GM18519 (cell line): ENCODE results near the gene TOMM20.
A peak's percentile ranks its signal among the peaks of the same experiment; 100 is the strongest.
"Not testable (repeated sequence)": the region's sequence is repeated elsewhere in the genome, so short reads cannot be mapped to it uniquely, and the experiment has no call there.

Experiments used
- ATAC-seq: cut with Tn5 transposase; IDR thresholded peaks from one replicate; pipeline ENCODE4 v1.9.1; 2021; ENCODE audit warnings: mild to moderate bottlenecking, moderate library complexity; ENCODE audit not compliant: unreplicated experiment, low FRiP score

Gene TOMM20

DNA sequence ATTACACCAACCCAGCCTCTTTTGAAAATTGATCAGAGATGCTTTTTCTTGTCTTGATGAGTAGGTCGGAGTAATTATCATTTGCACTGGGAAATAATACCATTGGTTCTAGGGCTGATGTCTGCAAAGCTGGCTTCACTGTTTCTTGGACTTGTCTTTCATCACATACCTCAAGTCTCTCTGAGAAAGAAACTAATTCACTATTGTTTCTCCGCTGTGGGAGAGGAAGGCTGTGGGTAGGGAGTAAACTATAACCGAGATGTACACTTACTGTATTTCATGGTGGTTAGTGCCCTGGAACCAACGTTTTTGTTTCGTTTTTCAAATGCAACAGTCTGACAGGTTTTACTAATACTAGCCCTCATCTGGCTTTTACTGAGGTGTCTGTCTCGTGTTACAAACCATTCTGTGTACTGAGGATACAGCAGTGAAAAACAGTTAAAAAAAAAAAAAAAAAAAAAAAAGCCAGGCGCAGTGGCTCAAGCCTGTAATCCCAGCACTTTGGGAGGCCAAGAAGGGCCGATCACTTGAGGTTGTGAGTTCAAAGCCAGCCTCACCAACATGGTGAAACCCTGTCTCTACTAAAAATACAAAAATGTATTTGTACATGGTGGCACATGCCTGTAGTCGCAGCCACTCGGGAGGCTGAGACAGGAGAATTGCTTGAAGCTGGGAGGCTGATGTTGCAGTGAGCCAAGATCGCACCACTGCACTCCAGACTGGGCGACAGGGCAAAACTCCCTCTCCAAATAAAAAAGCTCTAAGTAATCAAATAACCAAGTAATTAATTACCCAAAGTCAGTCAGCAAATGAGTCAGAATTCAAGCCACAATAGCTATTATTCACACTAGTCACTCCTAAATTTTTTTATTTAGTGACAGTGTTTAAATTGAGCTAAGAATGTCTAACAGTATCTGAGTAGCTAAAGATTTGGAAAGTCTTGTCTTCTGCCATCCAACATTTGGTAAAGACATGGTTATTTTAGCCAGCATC is 23.3 kb downstream of the TOMM20 start:
- peak; percentile 73 for ATAC-seq

DNA sequence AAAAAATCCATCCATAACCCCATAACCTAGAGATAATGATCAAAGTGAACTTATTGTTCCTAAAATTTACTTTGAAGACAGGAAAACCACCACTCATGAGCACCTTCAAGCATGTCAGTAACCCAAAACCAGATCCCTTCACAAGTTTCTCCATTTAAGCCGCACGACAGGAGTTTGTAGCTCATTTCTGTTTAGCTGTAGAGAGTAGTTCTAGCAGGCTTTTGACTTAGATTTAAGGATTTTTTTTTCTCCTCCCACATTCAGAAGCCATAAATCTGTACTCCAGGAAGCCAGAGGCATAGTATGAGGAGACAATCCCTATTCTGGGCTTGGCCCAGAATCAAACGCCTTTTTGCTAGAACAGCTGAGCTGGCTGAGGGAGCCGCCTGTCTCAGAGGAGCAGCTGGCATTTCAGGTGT is 25.6 kb downstream of the TOMM20 start:
- no peak for ATAC-seq

DNA sequence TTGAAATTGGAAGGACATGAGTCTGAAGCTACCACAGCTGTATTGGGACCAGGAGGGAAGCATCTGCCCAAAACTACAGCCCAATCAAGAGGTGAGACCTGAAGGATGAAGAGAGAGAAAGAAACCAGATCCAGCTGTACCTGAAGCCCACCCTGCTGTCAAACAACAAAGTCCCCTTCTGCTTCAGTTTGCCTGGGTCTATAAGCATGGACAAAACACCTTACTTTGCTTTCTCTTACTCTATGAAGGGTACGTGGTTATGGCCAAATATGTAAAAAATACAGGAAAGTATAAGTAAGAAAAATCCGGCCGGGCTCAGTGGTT is 26.4 kb downstream of the TOMM20 start:
- no peak for ATAC-seq

DNA sequence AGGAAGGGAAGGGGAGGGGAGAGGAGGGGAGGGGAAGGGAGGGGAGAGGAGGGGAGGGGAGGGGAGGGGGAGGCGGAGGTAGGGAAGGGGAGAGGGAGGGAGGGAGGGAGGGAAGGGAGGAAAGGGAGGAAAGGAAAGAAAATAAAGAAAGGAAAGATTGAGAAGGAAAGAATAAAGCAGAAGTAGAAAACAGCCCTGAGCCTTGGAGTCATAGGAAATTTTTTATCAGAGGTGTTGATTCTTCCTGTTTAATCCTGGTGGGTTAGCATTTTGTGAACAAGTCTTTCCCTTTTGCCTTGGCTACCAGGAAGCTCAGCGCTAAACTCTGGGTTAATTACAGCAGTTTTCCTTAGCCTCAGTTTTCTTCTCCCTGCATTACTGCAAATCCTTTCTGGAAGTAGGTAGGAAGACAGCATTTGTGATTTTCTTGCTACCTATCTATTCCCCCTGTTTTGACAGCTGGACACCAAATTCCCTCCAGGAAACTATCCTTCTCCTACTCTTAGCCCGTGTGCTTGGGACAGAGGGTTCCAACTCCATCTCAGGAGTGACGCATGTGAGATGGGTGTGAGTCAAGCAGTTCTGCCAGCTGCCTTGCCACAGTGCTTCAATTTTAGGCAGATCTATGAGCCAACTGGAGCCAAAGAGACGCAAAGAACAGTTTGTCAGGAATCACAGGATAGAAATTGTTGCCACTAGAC is 26.9 kb downstream of the TOMM20 start:
- no peak for ATAC-seq

DNA sequence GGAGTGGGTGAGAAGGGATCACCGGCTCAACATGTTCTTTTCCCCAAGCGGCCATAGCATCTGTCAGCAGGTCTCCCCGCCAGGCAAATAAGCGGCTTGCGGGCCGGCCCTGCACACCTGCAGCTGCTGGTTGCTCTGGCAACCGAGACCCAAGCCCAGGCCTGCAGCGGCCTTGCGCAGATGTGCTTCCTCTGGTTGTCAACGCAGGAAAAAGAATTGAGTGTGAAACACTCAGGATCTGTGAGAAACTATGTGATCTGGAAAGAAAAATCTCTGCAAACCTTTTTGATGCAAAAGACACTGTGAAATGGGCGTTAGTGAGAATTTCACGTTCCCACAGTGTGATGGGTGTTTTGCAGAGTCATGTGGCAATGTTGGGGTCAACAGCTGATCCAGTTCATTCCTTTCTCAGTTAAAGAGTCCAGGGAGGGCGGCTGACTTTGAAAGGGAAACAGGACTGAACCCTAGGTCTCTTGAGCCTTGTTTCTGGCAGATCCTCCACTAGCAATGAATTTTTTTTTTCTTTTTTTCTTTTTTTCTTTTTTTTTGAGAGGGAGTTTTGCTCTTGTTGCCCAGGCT is 28.4 kb downstream of the TOMM20 start:
- no peak for ATAC-seq

DNA sequence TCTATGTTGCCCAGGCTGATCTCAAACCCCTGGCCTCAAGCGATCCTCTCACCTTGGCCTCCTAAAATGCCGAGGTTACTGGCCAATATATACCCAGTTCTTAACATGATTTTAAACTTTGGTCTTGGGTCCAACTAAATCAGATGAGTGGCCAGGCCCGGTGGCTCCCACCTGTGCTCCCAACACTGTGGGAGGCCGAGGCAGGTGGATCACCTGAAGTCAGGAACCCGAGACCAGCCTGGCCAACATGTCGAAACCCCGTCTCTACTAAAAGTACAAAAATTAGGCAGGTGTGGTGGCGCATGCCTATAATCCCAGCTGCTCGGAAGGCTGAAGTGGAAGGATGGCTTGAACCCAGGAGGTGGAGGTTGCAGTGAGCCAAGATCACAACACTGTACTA is 29.6 kb downstream of the TOMM20 start:
- ATAC-seq = no peak

DNA sequence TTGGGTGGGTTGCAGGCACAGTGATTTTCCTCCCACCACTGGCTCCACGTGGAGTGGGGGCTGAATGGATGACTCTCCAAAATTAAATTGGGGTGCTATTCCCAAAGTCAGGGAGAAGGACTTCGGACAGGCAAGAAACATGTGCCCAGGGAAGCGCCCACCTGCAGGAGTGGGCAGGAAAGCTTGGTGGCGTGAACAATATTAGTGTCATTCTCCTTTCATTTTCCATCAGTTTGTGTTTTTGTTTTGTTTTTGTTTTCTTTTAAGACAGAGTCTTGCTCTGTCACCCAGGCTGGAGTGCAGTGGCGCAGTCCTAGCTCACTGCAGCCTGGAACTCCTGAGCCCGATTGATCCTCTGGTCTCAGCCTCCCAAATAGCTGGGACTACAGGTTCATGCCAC is 30.1 kb downstream of the TOMM20 start:
- ATAC-seq = no peak

DNA sequence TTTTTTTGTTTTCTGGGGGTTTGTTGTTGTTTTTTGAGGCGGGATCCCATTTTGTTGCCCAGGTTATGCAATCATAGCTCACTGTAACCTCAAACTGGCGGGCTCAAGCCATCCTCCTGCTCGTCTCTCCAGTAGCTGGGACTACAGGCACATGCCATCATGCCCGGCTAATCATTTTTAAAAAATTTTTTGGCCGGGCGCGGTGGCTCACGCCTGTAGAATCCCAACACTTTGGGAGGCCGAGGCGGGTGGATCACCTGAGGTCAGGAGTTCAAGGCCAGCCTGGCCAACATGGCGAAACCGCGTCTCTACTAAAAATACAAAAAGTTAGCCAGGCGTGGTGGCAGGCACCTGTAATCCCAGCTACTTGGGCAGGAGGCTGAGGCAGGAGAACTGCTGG is 31.1 kb downstream of the TOMM20 start:
- ATAC-seq = not testable (repeated sequence)

DNA sequence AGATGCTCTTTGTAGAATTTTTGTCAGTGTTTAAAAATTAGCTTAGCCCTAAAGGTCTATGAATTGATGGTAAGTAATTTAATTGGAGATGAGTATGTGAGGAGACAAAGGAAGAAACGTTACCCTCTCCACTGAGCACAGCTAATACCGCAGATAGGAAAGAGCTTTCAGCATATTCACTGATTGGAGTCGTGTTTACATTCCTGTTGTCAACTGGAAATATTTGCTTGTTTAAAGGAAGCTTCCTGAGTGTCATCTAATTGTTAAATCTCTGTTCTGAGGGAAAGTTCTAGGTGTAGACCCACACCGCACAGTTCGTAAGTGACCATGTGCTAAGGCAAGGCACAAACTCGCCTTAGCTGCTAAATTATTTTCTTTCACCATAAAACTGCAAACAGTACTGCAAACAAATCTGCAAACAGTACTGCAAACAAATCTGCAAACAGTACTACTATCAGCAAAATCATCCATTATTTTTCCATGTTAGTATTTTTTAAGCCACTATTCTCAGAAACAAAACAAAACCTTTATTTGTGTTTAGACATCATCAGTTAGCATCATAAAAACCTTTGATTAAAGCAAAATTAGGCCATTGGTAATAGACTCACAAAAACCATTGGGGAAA is 32.6 kb downstream of the TOMM20 start:
- ATAC-seq = no peak

DNA sequence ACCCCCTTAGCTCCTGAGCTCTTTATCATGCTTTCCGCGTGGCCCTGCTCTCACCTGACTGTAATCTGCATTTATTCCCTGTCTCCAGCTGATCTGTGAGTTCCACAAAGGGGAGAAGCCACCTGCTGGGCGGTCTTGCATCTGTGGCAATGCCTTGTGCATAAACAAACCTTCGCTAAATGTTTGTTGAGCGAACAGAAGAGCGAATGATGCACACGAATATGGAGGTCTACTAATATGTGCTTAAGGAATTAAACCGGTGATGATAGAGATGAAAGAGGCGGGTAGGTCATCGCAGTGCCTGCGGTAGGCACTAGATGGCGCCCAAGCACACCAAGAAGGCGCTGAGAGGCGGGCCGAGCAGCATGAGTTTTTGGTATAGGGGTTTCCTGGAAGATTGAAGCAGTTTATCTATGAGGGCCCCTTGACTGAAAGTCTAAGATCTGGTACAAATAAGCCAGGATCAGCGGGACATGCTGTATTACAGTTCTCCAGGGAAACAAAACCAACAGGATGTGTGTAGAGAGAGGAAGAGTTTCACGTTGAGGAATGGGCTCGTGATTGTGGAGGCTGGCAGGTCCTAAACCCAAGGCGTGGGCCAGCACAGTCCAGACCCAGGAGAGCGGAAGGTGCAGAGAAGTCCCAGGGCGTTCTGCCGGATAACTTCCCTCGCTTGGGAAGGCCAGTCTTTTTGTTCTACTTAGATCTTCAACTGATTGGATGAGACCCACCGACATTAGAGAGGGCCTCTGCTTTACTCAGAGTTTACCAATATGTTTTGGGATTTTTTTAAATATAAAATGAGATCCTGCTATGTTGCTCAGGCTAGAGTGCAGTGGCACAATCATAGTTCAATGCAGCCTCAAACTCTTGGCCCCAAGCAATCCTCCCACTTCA is 34.7 kb downstream of the TOMM20 start:
- ATAC-seq = no peak

DNA sequence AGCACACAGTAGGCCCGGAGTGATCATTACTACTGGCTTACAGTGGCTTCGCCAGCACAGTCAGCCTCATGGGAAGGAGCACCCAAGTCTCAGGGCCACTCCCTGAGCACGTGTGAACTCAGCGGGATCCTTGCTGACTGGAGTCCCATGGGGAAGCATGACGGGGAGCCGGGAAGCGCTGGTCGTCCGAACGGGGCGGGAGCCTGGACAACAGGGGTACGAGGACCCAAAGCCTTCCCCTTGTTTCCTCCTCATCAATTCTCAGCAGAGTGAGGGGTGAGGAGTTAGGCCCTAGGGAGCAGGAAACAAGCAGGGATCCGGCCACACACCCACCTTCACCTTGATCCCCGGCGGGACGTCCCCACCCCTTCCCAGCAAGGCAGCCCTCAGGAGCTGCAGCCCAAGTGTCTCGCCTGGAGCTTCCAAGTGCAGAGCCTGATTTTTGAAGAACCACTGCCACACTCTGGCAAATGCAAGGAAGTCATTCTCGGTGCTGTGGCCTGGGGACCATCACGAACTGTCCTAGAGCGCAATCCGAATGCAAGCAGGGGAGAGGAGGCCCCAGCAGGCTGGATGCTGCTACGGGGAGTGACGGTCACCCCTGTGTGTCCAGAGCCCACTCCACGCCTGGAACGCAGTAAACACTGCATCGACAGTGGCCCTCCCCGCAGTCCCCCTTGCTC is 35.5 kb downstream of the TOMM20 start:
- no peak for ATAC-seq

DNA sequence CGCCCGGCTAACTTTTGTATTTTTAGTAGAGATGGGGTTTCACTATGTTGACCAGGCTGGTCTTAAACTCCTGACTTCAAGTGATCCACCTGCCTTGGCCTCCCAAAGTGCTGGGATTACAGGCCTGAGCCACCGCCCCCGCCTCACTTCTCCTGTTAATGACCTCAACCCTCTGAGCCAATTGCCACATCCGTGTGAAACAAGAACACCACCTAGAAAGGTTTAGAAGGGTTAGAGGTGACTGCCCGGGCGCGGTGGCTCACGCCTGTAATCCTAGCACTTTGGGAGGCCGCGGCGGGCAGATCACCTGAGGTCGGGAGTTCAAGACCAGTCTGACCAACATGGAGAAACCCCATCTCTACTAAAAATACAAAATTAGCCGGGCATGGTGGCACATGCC is 36.2 kb downstream of the TOMM20 start:
- ATAC-seq = not testable (repeated sequence)

DNA sequence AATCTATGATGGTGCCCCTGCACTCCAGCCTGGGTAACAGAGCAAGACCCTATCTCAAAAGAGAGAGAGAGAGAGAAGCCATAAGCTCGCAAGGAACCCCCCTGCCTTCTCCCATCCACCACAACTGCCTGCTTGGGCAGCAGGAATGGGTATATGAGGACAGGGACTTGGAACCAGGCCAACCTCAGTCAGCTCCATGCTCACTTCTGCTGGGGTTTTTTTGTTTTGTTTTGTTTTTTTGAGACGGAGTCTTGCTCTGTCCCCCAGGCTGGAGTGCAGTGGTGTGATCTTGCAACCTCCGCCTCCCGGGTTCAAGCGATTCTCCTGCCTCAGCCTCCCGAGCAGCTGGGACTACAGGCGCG is 36.6 kb downstream of the TOMM20 start:
- not testable (repeated sequence) for ATAC-seq

DNA sequence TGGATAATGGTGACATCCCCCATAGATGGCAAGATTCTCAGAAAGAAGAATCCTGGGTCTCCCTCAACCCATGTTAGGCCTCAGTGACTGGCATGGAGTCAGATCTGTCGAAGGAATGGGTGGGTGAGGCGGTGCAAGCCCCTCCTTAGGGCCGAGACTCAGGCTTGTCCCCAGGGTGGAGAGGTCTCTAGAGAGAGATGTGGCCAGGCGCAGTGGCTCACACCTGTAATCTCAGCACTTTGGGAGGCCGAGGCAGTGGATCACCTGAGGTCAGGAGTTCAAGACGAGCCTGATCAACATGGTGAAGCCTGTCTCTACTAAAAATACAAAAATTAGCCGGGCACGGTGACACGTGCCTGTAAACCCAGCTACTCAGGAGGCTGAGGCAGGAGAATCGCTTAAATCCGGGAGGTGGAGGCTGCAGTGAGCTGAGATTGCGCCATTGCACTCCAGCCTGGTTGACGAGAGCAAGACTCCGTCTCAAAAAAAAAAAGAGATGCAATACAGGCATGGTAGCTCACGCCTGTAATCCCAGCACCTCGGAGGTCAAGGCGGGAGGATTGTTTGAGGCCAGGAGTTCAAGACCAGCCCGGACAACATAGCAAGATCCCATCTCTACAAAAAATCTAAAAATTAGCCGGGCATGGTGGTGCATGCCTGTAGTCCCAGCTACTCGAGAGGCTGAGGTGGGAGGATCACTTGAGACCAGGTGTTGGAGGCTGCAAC is 37.2 kb downstream of the TOMM20 start:
- ATAC-seq = not testable (repeated sequence)

DNA sequence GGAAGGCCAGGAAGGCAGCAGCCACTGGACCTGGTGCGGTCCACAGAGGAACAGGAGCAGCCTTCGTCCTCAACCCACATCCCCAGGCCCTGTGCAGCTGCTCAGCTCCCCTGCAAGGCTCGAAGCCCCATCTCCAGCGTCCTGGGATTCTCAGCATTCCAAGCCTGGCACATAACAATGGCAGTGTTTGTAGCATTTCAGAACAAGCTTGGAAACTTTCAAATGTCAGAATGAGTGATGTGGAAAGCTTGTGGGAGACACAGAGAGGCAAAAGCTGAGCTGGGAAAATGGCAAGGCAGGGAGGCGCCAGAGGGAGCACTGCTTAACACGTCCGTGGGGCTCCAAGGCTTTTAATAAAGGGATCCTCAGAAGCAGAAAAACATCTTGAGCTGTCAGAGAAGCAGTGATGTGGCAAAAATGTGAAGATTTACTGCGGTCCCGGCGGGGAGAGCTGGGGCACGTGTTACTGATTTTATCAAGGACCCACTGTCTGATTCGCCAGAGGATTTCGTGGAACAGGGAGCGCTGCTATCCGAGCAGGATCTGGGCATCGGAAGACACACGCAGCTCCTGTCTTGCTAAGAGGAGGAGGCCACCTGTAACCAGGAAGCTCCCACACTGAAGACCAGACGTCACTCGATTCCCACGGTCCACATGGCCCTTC is 38.1 kb downstream of the TOMM20 start:
- no peak for ATAC-seq

DNA sequence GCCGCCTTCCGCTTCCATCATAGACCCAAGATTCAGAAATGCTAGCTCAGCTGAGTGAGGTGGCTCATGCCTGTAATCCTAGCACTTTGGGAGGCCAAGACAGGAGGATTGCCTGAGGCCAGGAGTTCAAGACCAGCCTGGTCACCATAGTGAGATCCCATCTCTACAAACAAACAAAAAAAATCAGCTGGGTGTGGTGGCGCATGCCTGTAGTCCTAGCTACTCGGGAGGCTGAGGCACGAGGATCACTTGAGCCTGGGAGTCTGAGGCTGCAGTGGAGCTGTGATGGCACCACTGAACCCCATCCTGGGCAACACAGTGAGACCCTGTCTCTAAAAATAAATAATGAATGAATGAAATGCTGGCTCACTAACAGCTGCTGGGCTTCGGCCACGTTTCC is 39.7 kb downstream of the TOMM20 start:
- no peak for ATAC-seq

DNA sequence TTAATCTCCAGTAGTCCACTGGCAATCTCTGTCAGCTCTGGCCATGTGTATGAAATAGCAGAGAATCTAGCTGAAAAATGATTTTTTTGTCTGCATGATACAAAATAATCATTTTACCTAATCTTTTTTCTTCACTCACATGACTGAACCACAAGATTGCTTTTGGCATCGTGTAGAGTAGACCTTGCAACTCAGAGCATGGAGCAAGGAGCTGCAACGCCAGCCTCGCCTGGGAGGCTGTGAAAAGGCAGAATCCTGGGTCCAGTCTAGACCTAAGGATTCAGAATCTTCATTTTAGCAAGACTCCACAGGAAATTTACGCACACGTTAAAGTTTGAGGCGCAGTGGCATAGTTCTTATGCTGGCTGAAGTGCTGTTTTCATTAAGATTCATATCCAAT is 40.2 kb downstream of the TOMM20 start:
- no peak for ATAC-seq

DNA sequence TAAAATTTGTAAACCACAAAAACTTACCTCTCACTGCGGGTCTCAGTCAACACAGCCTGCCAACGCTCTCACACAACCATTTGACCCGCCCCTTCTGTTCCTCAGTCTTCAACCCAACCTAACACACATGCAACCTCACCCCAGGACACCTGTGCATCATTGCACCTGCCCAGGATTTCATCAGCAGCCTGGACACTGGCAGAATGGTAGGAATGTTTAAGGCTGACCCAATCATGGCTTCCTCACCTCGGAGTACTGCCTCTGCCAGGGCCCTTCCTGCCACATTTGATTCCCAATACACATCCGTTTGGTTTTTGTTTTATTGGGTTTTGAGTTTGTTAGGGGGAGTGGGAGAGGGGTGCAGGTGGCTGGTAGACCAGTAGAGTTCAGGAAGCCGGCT is 40.7 kb downstream of the TOMM20 start:
- ATAC-seq = no peak
